Measurements from ENCODE around the gene SKI. TPM values are rescaled to one million over a fixed set of nuclear protein-coding genes. Genes with fewer than 3 reads are reported as not detected.

The SKI gene
- total RNA-seq, 1 donor from 2014 or later = 19.3 TPM

- peak; percentile 76 for DNase-seq
Observed at GRCh38 chr1:2194319-2194897, 33.7 kb upstream of the SKI start, which contains the start of gene FAAP20. Gene FAAP20, minus strand, starts transcription at chr1:2194772. Its CDS starts 23 bp downstream, at chr1:2194749.

- DNase-seq = peak; percentile 76
Observed at GRCh38 chr1:2194898-2195673, 33.0 kb upstream of the SKI start.

- DNase-seq = no peak
Observed at GRCh38 chr1:2195785-2196184, 32.3 kb upstream of the SKI start.

GRCh38 chr1:2196901-2197638 is 31.0 kb upstream of the SKI start:
- DNase-seq = no peak

- DNase-seq = no peak
Observed at GRCh38 chr1:2197707-2198165, 30.4 kb upstream of the SKI start.

GRCh38 chr1:2198571-2198970 is 29.5 kb upstream of the SKI start:
- no peak for DNase-seq

GRCh38 chr1:2199042-2199810 is 28.9 kb upstream of the SKI start:
- DNase-seq = peak; percentile 84

GRCh38 chr1:2200308-2200943 is 27.7 kb upstream of the SKI start:
- DNase-seq = no peak

GRCh38 chr1:2201062-2201461 is 27.1 kb upstream of the SKI start:
- no peak for DNase-seq

- DNase-seq = no peak
Observed at GRCh38 chr1:2202008-2202575, 26.0 kb upstream of the SKI start.

GRCh38 chr1:2202843-2203601 is 25.1 kb upstream of the SKI start:
- DNase-seq = no peak

- no peak for DNase-seq
Observed at GRCh38 chr1:2203671-2204414, 24.3 kb upstream of the SKI start.

GRCh38 chr1:2204415-2205190 is 23.5 kb upstream of the SKI start:
- DNase-seq = no peak

- DNase-seq = peak; percentile 91
Observed at GRCh38 chr1:2205191-2205952, 22.7 kb upstream of the SKI start.

GRCh38 chr1:2206813-2207487 is 21.2 kb upstream of the SKI start:
- no peak for DNase-seq

GRCh38 chr1:2208309-2209239 is 19.5 kb upstream of the SKI start:
- DNase-seq = no peak

Measured in occipital lobe (tissue), 2 donors.